ENCODE data around the gene NDUFAF5.

NDUFAF5 gene

DNA sequence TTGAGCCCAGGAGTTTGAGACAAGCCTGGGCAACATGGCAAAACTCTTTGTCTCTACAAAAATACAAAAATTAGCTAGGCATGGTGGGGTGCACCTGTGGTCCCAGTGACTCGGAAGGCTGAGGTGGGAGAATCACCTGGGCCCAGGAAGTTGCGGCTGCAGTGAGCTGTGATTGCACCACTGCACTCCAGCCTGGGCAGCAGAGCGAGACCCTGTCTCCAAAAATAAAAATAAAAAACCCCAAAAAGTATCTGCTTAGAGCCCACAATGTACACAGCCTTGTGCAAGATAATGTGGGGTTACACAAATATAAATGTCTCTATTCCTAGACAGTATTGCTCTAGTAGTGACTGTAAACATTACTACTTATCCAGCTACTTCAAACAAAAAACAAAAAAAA is 6.0 kb upstream of the NDUFAF5 start:
- DNase-seq (ENCODE audit: low spot score) = no peak

DNA sequence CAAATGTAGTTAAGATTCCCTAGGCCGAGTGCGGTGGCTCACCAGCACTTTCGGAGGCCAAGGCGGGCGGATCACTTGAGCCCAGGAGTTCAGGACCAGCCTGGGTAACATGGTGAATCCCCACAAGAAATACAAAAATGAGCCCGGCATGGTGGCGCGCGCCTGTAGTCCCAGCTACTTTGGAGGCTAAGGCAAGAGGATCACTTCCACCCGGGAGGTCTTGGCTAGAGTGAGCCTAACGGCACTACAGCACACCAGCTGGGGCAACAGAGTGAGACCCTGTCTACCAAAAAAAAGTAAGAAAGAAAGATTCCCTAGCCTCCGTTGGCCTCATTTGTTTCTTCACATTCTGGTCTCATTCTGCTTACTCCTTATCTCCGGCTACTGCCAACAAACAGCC is 1.3 kb upstream of the NDUFAF5 start:
- DNase-seq (ENCODE audit: low spot score) = no peak

DNA sequence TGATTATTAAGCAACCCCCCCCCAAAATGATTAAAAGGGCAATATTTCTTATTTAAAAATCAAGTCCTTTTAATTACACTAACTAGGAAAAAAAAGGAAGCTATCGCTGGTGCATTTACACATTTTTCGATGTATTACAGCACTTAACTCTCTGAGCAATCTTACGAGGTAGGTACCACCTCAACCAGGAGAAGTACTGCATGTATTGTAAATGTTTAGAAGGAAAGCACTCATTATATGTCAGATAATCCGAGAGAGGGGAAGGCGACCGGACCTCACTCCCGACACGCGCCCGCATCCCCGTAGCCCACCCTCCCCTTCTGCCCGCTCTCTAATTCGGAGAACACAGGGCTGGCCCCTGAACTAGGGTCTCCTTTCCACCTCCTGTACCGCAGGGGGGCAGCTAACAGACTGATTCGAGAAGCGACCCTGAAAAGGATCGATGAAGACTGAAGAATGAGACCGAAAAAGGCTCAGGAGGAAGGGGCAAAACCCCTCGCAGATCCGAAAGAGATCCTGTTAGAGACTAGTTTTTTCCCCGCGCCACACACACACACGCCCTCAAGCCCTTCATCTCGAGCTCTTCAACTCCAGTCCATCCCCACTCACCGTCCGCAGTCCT is 446 bp upstream of the NDUFAF5 start:
- DNase-seq (ENCODE audit: low spot score) = no peak

DNA sequence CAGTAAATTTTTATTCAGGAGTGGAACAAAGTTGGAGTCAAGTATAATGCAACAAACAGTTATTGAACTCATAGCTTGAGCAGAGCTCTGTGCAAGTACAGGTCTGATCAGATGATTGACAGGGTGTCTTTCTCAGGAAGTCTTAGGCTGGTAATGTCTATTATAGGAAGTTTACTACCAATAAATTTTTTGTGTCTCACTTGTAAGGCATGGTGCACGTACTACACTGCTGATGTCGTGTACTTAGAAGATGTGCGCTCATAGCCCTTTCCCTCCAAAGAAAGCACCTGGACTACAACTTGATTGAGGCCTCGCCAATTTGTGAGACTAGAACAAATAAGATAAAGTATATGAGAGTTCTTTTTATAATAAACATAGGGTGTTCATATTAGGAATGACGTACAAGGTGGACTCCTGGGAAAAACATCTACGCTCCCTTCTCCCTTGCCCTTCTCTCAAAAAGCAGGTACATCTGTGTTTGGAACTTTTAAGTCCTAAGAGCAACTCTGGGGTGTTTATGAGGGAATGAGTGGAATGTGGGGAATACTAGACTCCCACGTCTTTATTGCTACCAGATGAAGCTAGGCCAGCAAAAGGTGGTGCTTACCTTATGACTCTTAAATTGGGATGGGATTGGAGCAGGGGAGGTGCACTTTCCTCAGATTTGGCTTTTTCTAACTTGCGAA is 1.5 kb downstream of the NDUFAF5 start:
- no peak for DNase-seq (ENCODE audit: low spot score)

DNA sequence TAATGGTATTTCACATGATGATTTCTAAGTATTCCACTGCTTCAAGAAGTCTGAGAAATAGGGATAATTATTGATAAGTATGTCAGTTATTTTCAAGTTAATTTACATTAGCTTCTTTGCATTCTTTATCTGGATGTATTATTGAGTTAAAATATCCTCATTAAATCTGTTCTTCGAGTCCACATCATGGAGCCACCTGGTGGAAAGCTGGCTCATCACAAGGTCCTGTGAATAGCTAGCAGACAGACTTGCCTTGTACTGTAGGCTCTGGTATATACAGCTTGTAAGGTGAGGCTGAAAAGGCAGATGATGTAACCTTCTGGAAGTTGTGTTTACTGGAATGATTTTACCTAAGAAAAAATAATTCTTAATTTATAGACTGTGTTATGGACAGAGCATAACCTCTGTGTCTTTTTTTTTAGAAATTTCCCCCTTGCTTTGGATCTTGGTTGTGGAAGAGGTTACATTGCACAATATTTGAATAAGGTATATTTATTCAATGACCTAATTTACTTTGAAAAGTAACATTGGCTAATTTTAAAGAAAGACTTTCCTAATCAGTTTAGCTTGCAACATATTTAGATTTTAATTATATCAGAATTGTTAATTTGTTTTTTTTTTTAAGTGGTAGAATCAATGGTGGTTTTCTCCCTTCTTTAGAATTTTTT is 3.5 kb downstream of the NDUFAF5 start:
- peak; percentile 61 for DNase-seq (ENCODE audit: low spot score)

DNA sequence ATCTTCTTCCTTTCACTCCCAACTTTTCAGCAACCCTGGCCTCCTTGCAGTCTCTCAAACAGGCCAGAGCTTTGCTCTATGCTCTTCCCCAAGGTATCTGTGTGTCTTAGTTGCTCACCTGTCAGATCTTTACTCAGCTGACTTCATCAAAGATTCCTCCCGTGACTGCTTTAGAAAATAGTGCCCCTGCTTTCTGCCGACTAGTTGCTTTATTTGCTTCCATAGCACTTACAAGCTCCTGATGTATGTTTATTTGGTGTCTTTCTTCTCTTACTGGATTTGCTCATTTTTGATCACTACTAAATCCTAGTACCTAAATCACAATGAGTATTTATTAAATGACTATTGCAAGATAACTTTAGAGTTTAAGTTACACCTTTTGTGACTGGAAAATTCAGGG is 5.9 kb downstream of the NDUFAF5 start:
- DNase-seq (ENCODE audit: low spot score) = no peak

DNA sequence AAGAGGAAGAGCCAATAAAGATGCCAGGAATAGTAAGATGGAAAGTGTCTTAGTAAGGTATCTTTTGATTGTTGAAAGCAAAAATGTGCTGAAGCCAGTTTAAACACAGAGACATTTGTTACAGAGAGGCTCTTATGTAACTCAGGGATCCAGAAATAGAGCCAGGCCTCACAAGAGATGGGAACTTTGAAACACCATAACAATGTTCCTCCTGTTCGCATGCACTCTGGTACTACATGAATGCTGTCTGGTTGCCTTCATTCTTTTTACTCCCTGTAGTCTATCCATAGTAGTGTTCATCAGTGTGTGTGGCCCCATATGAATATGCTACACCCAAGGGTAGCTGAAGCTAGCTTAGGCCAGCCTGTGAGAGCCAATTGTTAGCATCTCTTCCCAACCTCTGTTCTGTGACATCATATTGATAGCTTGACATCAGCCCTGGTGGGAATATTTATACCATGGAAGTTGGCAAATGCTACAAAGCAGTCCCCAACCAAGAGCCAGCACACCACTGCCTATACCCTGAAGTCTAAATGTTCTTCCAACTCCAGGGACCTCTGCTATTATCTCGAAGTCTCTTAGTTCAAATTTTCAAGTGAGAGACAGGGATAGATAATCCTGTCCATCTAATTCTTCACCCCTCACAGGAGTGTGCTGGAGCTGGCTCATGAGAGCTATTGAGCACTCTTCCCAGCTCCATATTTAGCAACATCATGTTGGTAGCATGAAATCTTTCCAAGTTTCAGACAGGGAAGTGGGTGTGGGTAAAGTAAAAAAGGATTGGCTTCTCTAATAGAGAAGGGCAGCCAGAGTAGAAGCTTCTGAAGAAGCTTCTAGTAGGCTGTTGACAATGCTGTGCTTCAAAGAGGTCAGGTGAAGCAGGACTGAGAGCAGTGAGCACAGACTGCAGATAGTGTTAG is 7.0 kb downstream of the NDUFAF5 start:
- DNase-seq (ENCODE audit: low spot score) = no peak

DNA sequence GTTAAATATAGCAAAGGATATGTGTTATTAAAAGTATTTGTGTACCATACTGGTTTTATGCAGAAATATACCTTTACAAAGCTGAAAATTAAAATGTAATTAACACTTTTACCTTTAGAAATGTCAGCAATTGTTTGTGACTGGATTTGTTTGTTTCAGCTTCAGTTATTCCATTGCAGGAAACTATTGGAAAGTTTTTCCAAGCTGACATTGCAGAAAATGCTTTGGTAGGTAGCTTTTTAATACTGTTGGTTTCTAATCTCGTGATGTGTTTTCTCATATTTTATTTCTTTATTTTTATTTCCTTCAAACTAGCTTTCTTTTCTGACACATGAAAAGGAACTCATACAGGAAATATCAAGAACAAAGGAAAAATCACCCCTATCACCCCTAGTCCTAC is 8.2 kb downstream of the NDUFAF5 start:
- DNase-seq (ENCODE audit: low spot score) = no peak

DNA sequence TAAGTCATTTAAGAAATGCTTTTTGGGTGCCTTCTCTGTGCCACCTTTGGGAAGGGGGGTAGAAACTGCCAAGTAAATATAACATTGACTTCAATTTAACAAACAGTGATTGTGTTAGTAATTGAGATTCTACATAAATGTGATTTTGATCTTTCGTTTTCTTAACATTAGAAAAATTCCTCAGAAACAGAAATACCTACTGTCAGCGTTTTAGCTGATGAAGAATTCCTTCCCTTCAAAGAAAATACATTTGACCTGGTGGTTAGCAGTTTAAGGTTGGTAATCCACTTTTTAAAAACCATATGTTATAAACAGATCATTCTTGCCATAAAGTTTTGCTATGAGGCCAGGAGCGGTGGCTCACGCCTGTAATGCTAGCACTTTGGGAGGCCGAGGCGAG is 9.8 kb downstream of the NDUFAF5 start:
- DNase-seq (ENCODE audit: low spot score) = no peak

DNA sequence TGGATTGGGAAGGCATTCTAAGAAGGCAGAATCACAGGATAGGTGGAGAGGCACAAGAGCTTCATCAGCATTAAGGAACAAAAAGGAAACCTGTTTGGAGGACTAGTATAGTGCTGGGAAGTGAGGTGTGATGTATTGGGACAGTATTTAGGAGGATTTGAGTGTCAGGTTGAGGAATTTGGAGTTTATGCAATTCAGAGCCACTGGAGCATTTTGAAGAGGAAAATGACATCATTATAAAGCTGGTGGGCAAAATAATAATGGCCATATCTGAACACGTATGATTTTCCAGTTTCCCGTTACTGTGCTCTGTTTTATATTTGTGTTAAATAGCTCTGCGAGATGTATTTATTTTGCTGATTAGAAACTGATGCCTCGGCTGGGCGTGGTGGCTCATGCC is 14.2 kb downstream of the NDUFAF5 start:
- no peak for DNase-seq (ENCODE audit: low spot score)

DNA sequence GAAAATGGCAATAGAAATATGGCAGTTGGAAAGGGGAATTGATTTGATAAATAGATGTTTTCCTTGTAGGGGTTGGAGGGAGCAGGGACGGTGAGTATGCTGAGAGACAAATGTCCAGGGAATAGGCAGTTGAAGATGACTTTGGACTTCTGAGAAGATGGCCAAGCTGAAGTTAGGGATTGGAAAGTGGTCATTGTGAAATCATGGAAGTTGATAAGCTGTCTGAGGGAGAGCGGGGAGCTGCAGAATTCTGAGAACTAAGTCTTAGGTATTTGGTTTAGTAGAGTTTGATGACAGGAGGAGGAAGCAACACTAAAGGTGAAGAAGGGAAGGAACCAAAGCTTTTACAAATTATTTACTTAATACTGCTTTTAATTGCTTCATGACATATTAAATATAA is 15.1 kb downstream of the NDUFAF5 start:
- no peak for DNase-seq (ENCODE audit: low spot score)

DNA sequence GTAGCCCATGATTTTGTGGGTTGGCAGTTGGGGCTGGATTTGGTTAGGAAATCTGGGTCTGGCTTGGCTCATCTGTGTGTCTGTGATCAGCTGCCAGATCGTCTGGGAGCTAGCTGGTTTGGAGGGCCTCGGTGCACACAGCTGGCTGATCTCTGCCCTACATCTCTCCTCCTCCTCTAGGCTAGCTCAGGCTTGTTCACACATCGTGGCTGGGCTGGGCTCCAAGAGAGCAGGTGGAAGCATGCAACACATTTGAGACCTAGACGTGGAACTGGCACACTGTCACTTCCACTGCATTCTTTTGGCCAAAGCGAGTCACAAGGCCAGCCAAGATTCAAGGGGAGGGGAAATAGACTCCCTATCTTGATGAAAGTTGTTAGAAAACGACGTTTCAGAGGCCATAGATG is 15.9 kb downstream of the NDUFAF5 start:
- peak; percentile 77 for DNase-seq (ENCODE audit: low spot score)

DNA sequence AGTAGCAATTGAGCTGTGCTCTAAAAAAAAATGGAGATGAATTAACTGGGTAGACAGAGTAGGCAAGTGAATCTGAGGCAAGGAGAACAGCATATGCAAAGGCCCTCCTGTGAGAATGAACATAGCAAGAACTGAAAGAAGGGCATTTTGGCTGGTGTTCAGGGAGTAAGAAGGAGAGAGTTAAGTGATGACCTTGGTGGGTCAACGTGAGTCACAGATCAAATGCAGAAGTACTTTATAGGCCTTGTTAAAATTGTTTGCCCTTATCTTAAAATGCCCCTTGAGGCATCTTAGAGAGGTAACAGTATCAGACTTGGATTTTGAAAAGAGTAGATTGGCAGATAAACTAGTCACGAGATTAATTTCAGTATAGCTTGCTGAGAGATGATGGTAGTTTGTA is 24.5 kb downstream of the NDUFAF5 start:
- DNase-seq (ENCODE audit: low spot score) = no peak

DNA sequence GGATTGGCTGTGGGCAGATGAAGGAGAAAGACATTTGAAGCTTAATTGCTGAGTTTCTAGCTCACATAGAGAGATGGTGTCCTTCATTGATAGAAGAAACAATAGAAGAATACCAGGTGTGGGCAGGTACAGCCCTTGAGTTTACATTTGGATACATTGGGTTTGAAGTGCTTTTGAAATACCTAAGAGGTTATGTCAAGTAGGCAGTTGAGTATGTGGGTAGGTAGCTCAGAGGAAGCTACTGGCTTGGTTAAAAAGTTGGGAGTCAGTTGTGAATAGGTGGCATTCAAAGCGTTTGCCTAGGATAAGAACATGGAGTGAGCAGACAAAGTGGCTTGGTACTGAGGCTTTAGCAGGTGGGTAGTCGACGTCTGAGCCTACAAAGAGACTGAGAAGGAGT is 25.0 kb downstream of the NDUFAF5 start:
- DNase-seq (ENCODE audit: low spot score) = no peak

DNA sequence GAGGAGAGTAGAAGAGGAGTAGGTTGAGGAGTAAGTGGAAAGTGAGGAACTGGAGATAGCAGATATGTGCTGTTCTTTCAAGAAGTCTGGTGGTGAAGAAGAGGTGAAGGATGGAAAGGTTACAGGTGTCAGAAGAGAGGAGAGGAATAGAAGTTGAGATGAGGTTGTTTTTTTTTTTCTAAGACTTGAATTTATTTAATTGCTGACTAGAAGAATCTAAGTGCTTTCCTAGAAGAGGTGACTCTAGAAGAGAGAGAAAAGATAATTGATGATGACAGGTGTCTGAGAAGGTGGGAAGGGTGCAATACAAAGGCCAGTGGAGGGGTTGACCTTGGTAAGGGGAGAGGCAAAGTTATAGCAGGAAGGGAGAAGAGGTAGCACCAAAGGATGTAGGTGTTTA is 25.6 kb downstream of the NDUFAF5 start:
- no peak for DNase-seq (ENCODE audit: low spot score)

DNA sequence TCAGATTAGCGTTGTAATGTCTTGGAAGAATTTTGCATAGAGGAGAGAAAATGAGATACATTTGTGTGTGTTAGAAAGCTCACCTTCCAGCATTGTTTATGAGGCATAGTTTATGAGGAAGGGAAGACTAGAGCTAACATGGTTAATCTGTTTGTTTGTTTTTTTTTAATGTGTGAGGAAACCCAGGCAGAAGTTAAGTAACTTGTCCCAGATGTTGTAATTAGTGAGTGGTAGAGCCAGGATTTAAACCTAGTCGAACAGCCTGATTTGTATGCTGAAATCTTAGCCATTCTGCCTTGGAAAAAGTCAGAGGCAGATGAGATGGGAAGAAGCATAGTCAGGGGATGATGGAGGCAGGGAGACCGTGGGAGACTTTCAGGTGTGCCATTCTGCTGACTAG is 29.1 kb downstream of the NDUFAF5 start:
- DNase-seq (ENCODE audit: low spot score) = no peak

DNA sequence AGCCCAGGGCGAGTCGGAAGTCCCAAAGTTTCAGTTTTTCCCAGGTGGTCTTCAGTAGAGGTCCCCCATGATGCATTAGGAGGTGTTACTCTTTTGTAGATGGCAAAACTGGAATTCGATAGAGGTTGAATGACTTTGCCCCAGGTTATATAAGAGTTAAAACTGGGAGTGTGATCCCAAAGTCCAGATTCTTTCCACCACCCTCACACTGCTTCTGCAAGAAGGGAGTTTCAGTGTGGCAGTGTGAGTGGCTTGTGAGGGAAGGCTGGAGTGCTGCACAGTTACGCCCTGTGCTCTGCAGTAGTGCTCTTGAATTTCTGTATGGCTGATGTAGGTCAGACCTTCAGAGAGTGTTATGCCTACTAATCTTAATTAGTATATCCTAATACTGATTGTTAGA is 29.8 kb downstream of the NDUFAF5 start:
- no peak for DNase-seq (ENCODE audit: low spot score)

DNA sequence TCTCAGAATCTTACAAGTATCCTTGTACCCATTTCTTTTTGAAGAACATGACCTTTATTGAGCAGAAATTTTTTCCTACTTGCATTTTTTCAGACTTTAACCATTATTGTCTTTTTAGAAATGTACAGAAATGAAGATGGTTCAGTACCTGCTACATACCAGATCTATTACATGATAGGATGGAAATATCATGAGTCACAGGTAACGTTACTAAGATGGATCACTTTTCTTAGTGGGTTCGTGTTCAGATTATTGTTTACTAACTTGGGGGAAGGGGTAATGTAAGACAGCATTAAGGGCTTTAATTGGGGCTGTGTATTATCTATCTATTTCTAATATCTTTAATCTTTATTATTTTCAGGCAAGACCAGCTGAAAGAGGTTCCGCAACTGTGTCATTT is 31.9 kb downstream of the NDUFAF5 start:
- no peak for DNase-seq (ENCODE audit: low spot score)

DNA sequence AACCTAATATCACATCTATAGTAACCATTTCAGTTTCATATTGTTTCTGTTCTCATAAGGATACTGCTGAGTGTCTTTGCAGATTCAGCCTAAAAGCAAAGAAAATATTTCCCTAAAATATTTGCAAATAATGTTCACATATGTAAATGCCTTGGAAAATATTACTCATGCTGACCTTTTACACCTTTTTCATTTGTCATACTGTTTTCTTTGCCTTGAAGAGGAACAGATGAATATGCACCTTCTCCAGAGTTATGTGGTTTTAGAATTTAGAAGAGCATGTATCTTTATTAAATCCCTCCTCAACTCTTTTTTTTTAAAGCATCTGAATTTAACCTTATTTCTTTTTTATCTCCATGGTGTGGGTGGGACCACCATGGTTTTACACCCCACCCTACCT is 32.5 kb downstream of the NDUFAF5 start:
- DNase-seq (ENCODE audit: low spot score) = no peak

DNA sequence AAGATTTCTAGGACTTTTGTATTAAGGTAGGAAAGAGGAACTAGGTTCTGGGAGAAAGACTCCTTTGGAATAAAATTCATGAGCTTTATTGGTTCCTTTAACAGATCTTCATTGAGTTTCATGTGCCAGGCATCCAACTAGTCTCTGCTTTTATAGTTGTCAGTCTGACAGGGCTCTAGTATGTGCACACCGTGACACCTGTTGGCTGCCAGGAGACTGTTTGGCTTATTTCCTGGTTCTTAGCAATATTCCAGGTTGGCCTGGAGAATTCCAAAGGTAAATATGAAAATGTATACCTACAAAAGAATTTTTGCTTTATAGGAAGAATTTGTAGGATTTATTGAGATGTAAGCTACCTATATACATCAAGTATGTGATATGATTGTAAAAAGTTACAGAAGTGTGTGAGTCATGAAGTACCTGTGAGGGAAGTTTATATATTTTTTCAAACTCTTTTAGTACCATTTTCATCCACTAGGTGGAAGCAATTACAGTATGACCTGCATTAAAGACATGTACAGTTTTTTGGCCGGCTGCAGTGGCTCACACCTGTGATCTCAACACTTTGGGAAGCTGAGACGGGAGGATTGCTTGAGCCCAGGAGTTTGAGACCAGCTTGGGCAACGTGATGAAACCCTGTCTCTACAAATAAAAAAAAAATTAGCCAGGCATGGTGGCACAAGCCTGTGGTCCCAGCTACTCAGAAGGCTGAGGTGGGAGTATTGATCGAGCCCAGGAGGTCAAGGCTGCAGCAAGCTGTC is 35.2 kb downstream of the NDUFAF5 start:
- peak; percentile 22 for DNase-seq (ENCODE audit: low spot score)

DNA sequence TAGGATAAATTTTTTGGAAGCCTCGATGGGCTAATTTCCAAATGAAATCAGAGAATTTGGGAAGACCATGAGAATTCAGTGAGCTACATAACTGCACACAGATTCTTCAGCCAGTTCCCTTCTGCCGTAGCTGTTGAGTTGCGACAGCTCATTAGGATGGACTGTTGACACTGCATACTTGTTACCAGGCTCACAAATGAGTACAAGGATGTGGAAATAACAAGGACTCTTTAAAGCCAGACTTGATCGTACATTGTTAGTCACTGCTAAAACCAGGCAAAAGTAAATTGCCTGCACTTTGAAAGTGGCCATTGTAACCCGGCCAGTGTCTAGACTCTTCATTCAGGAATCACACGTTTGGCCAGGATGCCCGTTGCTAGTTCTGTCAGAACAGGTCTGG is 37.0 kb downstream of the NDUFAF5 start:
- DNase-seq (ENCODE audit: low spot score) = no peak

DNA sequence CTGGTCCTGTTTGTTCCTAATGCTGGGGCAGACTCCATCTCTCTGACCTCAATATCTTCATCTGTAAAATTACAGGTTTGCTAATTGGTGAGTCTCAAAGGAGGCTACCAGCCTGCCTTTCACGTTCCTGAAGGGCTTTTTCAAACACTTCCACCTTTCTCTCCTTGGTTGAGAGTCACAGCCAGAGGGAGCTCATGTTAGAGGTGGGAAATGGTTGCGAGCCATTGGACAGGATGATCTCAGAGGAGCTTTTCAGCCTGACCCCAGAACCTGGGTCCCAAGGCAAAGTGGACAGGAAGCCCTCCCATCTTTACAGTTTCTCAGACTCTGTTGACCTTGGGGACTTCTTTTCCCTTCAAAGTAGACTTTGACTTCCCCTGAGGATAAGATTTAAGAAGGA is 37.6 kb downstream of the NDUFAF5 start:
- no peak for DNase-seq (ENCODE audit: low spot score)
